SHP77 (cell line): ENCODE data around the gene C17orf100.
"Not testable (repeated sequence)": the region's sequence is repeated elsewhere in the genome, so short reads cannot be mapped to it uniquely, and the experiment has no call there.

Experiments
- DNase-seq, 2 experiments: peaks; one replicate each; lab custom pipeline; 2025; lab: John Stamatoyannopoulos, UW

C17orf100 gene

GRCh38 chr17:6641247-6641863 lies 10.2 kb upstream of the C17orf100 start:
- DNase-seq: peak in 1 of 2 experiments; percentile 70

DNA sequence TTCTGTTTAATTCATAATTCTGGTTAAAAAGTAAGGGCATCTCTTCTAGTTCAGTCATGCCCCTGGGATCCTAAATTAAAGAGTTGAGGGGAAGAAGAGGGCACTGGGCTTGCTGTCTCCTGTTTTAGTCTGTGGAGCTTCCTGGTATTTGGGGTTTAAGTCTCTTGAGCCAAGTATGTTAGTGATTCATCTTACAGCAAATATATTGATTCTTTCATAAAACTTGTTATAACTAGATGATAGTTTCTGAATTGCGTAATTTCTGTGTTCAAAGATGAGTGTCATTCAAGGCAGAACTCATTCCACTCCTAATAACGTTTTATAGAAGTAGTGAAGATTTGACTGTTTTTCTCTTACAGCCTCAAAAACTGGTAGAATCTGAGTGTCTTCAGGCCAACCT lies 9.0 kb upstream of the C17orf100 start:
- no peak for DNase-seq

- DNase-seq: no peak
Measured at GRCh38 chr17:6643451-6644125, 8.0 kb upstream of the C17orf100 start.

- peak in 1 of 2 experiments; percentile 18 for DNase-seq
Measured at GRCh38 chr17:6648181-6648580, 3.4 kb upstream of the C17orf100 start.

DNA sequence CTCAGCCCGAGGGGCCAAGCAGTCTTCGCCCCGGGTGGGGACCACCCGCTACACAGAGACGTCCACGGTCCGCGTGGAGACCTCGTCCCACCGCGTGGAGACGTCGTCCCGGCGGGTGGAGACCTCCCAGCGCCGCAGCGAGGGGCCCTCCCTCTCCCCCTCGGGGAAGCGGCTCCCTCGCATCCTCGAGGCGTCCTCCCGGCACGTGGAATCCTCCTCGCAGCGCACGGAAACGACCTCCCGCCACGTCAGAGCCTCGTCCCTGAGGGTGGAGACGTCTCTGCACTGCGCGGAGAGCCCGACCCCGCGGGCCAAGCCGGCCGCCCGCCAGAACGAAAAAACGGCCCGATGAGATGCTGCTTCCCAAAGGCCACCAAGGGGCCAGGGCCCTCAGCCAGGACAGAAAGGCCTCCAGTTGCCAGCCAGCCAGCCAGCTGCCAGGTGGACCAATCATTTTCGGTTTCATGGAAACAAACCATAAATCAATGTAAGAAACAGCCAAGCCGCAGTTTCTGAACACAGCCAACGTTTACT lies 424 bp downstream of the C17orf100 start:
- peak; percentile 41 to 64 for DNase-seq

DNA sequence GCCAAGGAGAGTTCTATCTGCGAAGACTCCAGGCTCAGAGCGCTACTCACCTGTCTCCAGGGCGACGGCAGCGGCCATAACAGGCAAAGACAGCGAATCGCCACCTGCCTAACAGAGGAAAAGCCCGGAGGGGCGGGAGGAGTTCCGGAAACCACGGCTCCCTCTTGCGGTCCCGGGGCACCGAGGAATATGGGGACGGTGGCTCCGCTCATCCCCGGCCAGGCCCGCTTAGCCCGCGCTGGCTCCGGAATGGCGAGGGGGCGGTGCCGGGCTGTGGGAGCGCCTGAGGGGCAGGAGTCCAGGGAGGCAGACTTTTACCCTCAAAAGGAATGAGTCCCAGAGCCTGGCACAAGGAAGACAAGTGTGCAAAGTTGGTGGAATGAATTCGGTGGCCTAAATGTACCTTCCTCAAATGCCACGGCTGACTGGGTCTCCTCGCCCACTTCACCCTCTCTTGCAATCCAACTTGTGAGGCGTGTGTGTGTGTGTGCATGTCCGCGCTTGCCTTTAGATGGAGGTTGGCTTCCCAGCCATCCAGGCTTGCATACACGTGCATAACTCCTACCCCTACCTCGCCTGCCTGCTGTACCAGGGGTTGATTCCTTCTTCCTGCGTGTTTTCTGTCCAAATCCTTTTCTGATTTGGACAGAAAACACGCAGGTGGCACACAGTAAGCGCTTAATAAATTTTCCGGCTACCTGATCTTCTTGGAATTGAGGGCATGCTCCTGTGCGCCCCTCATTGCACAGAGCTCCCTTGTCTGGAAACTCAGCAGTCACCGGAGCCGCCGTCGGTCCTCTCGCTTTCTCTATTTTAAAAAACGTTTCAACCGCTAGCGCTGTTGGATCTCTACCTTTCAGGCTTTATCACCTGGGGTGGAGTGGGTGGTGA lies 3.5 kb downstream of the C17orf100 start:
- DNase-seq: no peak

GRCh38 chr17:6655732-6656361 lies 4.3 kb downstream of the C17orf100 start:
- not testable (repeated sequence) for DNase-seq

GRCh38 chr17:6656797-6657632 lies 5.5 kb downstream of the C17orf100 start:
- peak in 1 of 2 experiments; percentile 13 for DNase-seq

DNA sequence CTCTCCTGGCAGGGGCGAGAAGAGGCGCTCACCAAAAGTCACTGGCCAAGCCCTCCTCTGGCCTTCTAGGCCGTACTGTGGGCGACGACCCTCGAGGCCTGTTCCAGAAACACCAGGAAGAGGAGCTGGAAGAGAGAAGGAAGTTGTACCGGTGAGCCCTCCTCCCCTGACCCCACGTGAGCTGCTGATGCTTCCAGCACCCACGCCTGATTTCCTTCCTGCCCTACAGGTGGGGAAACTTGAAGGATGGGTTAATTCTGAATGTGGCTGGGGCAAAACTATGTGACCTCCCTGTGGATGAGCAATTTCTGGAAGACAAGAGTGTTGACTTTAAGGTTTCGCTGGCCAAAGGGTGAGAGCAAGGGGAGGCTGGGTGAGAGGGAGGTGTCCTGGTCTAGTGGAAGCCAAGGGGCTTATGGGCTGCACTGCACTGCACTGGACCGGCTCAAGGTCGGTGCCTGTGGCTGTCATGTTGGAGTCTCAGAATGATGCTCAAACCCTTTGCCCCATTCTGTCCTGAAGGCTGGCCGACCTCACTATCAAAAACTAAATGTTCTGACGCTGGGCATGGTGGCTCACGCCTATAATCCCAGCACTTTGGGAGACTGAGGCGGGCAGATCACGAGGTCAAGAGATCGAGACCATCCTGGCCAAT lies 6.2 kb downstream of the C17orf100 start:
- no peak for DNase-seq

DNA sequence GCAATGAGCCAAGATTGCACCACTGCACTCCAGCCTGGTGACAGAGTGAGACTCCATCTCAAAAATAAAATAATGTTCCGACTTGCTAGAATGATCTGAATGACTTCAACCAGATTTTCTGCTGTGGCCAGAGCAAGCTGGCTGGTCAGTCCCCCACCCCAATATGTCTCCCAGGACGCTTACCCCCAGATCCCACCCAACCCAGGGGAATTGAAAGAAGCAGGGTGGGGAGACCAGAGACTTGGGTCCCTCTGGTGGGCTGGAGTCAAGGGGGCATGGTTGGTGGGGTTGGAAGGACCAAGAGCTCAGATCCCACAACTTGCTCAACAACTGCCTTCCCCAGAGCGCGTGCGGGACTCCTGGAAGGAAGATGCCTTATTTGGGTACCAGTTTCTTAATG lies 6.8 kb downstream of the C17orf100 start:
- DNase-seq: not testable (repeated sequence)

- no peak for DNase-seq
Measured at GRCh38 chr17:6660101-6660500, 8.5 kb downstream of the C17orf100 start.

GRCh38 chr17:6660805-6661463 lies 9.4 kb downstream of the C17orf100 start:
- no peak for DNase-seq

DNA sequence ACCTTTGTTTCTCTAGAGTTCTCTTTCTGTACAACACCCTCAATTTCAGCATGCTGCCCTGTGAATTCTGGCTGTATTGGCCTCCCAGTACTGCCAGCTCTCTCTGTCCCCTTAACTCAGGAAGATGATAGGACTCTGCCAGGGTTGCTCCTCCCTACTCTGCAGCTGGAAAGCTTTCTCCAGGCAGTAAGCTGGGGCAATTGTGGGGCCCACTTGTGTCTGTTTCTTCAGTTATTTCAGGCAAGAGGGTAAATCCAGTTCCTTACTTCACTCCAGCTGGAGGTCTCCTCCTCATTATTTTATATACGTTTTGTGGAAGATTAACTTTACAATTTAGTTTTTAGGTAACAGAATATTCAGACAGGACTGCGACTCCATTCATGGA lies 9.9 kb downstream of the C17orf100 start:
- no peak for DNase-seq

DNA sequence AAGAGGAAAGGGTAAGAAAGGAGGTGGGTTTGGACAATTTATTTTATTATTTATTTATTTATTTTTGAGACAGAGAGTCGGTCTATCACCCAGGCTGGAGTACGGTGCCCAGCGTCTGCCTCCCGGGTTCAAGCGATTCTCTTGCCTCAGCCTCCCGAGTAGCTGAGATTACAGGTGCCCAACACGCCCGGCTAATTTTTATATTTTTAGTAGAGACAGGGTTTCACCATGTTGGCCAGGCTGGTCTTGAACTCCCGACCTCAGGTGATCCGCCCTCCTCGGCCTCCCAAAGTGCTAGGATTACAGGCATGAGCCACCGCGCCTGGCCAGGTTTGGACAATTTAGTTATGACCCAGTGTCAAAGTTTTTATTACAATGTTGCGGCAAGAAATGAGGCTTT lies 11.6 kb downstream of the C17orf100 start:
- not testable (repeated sequence) for DNase-seq

DNA sequence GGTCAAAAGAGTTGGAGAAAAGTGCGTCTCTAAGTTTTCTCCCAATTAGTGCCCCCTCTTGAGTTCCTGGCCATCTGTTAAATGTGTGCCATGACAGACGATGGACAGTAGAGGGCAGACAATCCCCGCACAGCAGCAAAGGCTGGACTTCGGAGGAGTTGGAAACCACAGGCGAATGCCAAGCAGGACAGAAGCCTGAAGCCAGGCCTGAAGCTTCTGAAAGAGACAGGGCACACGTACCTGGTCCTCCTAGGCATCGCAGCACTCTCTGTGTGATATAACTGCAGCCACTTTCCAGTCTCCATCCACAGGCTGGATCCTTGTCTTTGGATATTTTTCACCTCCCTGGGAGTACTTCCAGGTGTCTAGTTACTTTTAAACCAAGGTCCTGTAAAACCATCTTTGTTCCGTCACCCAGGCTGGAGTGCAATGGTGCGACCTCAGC lies 14.5 kb downstream of the C17orf100 start:
- DNase-seq: peak; percentile 67 to 78

- no peak for DNase-seq
Measured at GRCh38 chr17:6666557-6666956, 15.0 kb downstream of the C17orf100 start.

DNA sequence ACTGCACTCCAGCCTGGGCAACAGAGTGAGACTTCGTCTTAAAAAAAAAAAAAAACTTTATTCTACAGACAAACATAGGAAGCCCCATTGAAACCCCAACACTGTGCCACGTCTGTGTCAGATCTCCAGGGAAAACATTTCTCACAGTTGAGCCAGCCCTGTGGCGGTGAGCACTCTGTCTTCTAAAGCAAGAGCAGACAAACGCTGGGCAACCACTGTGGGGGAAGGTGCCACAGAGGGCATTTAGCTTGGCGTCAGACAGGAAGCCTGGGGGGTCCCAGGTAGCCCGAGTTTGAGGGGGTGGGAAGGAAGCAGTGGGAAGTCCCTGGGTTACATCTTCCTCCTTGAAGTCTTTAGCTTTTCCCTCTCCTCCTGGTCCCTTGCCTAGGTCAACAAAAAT lies 16.0 kb downstream of the C17orf100 start:
- DNase-seq: no peak

- no peak for DNase-seq
Measured at GRCh38 chr17:6668219-6668618, 16.7 kb downstream of the C17orf100 start.

DNA sequence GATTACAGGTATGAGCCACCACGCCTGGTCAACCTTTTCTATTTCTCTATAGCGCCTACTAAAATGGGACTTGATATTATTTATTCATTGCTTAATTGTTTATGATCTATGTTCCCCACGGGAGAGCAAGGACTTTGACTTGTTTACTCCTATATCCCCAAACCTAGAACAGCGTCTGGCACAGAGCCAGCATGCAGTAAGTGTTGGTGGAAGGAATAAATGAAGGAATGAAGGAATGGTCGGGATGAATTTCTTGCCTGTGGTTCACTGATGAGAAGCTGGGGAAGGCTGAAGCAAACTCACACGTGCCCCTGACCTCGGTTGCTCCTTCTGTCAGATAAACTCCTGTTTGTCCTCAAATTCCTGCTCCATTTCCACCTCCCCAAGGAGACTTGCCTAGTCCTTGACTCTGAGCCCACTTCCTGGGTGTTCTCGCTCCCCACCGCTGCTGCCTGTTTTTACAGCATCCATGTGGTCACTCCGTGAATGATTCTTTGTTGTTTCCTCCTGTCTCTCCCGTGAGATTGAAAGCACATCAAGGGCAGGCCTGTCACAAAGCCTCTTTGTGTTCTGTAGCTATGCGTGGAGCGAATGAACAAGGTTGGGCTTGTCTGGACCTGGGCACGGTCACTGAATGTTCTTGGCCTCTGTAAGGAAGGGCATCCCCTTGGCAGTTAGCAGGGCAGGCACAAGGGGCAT lies 17.3 kb downstream of the C17orf100 start:
- no peak for DNase-seq
